GM23248 (cell line): ENCODE measurements around the gene GLT8D2. TPM values are rescaled to one million over a fixed set of nuclear protein-coding genes. Genes with fewer than 3 reads are reported as not detected.

Experiments
- DNase-seq: peaks from one replicate; pipeline ENCODE4 v3.0.0-alpha.2; 2015
- H2AFZ ChIP-seq: fragments of 200-600 bp; sonication (generic); 2 replicates; pipeline ENCODE4 v1.6.1; 2016; ENCODE audit warnings: antibody characterized with exemption
- H3F3A ChIP-seq: fragments of 200-600 bp; sonication (generic); 2 replicates; pipeline ENCODE4 v1.6.1; 2016; ENCODE audit warnings: mild to moderate bottlenecking, antibody characterized with exemption, mixed run types; ENCODE audit not compliant: insufficient read depth
- H3K27ac ChIP-seq: fragments of 200-600 bp; sonication (generic); 2 replicates; pipeline ENCODE4 v1.5.1; 2016; ENCODE audit warnings: mild to moderate bottlenecking
- H3K27me3 ChIP-seq: fragments of 200-600 bp; sonication (generic); replicated peaks from 2 replicates; pipeline ENCODE4 v1.6.1; 2016; ENCODE audit warnings: mild to moderate bottlenecking; ENCODE audit not compliant: insufficient read depth
- H3K36me3 ChIP-seq: fragments of 200-600 bp; sonication (generic); 2 replicates; pipeline ENCODE4 v1.6.1; 2016; ENCODE audit warnings: low read depth, mild to moderate bottlenecking
- H3K4me1 ChIP-seq: fragments of 200-600 bp; sonication (generic); 2 replicates; pipeline ENCODE4 v1.6.1; 2016; ENCODE audit warnings: mild to moderate bottlenecking; ENCODE audit not compliant: insufficient read depth
- H3K4me2 ChIP-seq: fragments of 200-600 bp; sonication (generic); one replicate; pipeline ENCODE4 v1.6.1; 2016; ENCODE audit warnings: mild to moderate bottlenecking; ENCODE audit not compliant: unreplicated experiment
- H3K4me3 ChIP-seq: fragments of 200-600 bp; sonication (generic); 2 replicates; pipeline ENCODE4 v1.5.1; 2016; ENCODE audit warnings: mild to moderate bottlenecking
- H3K79me2 ChIP-seq: fragments of 200-600 bp; sonication (generic); 2 replicates; pipeline ENCODE4 v1.6.1; 2016; ENCODE audit warnings: mild to moderate bottlenecking; ENCODE audit not compliant: insufficient read depth
- H3K9ac ChIP-seq: fragments of 200-600 bp; sonication (generic); 2 replicates; pipeline ENCODE4 v1.6.1; 2016; ENCODE audit warnings: mild to moderate bottlenecking
- H3K9me2 ChIP-seq: fragments of 200-600 bp; sonication (generic); 2 replicates; pipeline ENCODE4 v1.6.1; 2016; ENCODE audit warnings: mixed run types, mild to moderate bottlenecking, moderate library complexity; ENCODE audit not compliant: insufficient read depth
- H3K9me3 ChIP-seq: fragments of 200-600 bp; sonication (generic); one replicate; pipeline ENCODE4 v1.6.1; 2017; ENCODE audit warnings: low read depth
- H4K20me1 ChIP-seq: fragments of 200-600 bp; sonication (generic); 2 replicates; pipeline ENCODE4 v1.6.0; 2016; ENCODE audit not compliant: insufficient read depth
- EZH2 ChIP-seq: fragments of 200-600 bp; sonication (generic); IDR thresholded peaks from 2 replicates; pipeline ENCODE4 v1.6.1; 2018; ENCODE audit warnings: antibody characterized with exemption, mild to moderate bottlenecking; ENCODE audit not compliant: insufficient read depth, poor library complexity, severe bottlenecking
- EZH2phosphoT487 ChIP-seq: fragments of 200-600 bp; sonication (generic); IDR thresholded peaks from 2 replicates; pipeline ENCODE4 v1.6.1; 2018; ENCODE audit warnings: antibody characterized with exemption, moderate library complexity, mild to moderate bottlenecking, low read depth; ENCODE audit not compliant: insufficient read depth
- WGBS, 2 experiments: methylation state at CpG; one replicate each; pipeline ENCODE4 v1.1.6; 2015 to 2017; ENCODE audit warnings: low lambda C conversion rate in 2 of 2, low coverage in 1 of 2; ENCODE audit errors: missing lambda C conversion rate in 2 of 2; 5-methylcytosine and 5-hydroxymethylcytosine counted together
- in situ Hi-C: fragments of 300-500 bp; cut with MboI; formaldehyde crosslinking; loops from 2 replicates; pipeline ENCODE4 v1.15.0; 2020
- polyA plus RNA-seq: library from polyadenylated mRNA; unstranded; fragments of >200 nt; fragmentation: Nextera tagmentation; extraction: Ambion mirVana; gene quantifications from 2 replicates; pipeline ENCODE4 v1.2.1, GENCODE V29; 2016
- total RNA-seq: library from RNA; depleted of rRNA; stranded (reverse); fragments of >200 nt; shearing (Covaris generic); gene quantifications from 2 replicates; pipeline ENCODE4 v1.2.3, GENCODE V29; 2014

Gene GLT8D2
- total and polyA plus RNA-seq, 2 experiments from 2014 or later: 58.6 to 99.2 TPM

DNA sequence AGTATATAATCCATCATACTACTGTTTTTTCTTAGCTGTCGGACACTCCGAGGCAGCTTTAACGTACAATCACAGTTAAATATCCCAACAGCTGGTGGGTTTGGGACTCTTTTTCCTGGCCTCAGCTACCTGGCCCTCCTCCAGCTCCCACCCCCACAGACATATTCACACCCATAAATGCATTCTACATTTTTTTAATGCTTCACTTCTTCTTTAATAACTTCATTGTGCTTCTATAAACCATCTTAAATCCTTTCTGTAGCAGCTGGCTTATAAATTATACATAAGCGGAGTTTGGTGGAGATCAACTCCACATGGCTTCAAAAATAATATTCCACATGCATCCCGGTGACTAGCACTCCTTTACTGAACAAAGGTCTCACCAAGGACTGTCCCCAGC lies 51.0 kb downstream of the GLT8D2 start:
- Histone ChIP-seq H3K9me3 (no peaks in the 10 kb centered on the region), H3K9me2 (no peaks in the 10 kb centered on the region), H3K79me2 (no peaks in the 10 kb centered on the region), H3K36me3 (peaks cover 5% of the 10 kb centered on the region; the same call in 1 of the 2 replicates), H3K27me3 (no peaks in the 10 kb centered on the region), H2AFZ (no peak overlapping the region), H3F3A (peaks cover 2% of the 10 kb centered on the region; the same call in 1 of the 2 replicates), H3K4me3 (no peak overlapping the region), H4K20me1 (no peaks in the 10 kb centered on the region), H3K27ac (no peak overlapping the region), H3K9ac (no peak overlapping the region), H3K4me2 (no peak overlapping the region), H3K4me1 (no peaks in the 10 kb centered on the region)
- DNase-seq: no peak
- in situ Hi-C loops: no loop called here
- WGBS, 2 experiments: 68 to 72% methylated on average over 5 of the region's 5 CpGs
- TF ChIP-seq EZH2phosphoT487 (no peak), EZH2 (no peak)

DNA sequence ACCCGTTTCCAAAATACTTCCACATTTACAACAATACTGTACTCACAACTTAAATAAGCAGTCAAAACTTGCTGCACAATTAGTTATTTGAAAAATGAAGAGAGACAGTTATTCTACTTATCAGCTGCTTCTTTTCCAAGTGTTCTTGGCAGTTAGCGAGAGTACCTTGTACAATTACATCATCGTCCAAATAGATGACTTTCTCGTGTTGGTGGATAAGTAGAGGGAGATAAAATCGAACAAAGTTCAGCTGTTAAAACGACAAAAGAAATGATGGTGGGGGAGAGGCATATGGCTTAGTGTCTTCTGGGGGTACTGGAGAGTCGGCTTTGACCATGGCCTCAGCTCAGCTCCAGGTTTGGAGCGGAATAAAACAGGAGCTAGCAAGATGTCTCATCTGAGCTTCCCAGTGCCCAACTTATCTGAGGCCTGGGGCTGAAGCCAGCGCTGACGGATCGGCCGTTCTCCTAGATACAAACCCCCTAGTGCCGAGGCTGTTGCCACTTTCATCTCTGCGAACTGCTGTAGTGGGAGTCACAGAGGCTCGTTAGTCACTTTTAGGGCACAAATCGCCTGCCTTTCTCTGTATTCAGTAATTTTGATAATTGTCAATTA lies 52.6 kb downstream of the GLT8D2 start:
- no peaks in the 10 kb centered on the region for H3K9me2 ChIP-seq
- no peak overlapping the region for H2AFZ ChIP-seq
- no peaks in the 10 kb centered on the region for H3K4me1 ChIP-seq
- no peak for DNase-seq
- no peaks in the 10 kb centered on the region for H3K27me3 ChIP-seq
- in situ Hi-C loops: no loop called here
- no peak for TF ChIP-seq EZH2phosphoT487
- TF ChIP-seq EZH2: no peak
- H3K4me3 ChIP-seq: no peak overlapping the region
- peaks cover 5% of the 10 kb centered on the region; the same call in 1 of the 2 replicates for H3K36me3 ChIP-seq
- H4K20me1 ChIP-seq: no peaks in the 10 kb centered on the region
- H3K9me3 ChIP-seq: no peaks in the 10 kb centered on the region
- H3F3A ChIP-seq: peaks cover 8% of the 10 kb centered on the region; the same call in 1 of the 2 replicates
- no peak overlapping the region for H3K27ac ChIP-seq
- no peak overlapping the region for H3K4me2 ChIP-seq
- no peak overlapping the region for H3K9ac ChIP-seq
- no peaks in the 10 kb centered on the region for H3K79me2 ChIP-seq
- 87 to 90% methylated on average over 16 of the region's 16 CpGs for WGBS, 2 experiments

DNA sequence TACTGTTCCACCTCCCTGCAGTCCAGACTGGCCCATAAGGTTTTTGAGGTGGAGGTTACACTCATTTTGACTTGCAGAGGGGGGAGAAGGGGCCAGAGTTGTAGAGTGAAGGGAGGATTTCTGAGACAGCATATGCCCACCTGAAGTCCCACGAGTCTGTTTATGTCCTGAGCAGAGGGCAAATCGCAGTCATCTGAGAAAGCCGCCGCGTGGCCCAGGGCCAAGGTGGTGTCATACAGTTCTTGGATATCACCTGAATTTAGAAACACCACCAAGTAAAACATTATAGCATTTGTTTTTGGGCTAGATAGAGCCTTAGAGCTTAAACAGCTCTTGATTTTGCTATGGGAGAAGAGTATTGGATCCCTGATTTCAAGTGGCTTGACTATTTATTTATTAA lies 53.4 kb downstream of the GLT8D2 start:
- Histone ChIP-seq H3K4me1 (no peaks in the 10 kb centered on the region), H3K79me2 (no peaks in the 10 kb centered on the region), H3K36me3 (peaks cover 5% of the 10 kb centered on the region; the same call in 1 of the 2 replicates), H2AFZ (no peak overlapping the region), H4K20me1 (no peaks in the 10 kb centered on the region), H3K27ac (no peak overlapping the region), H3K9ac (no peak overlapping the region), H3K27me3 (no peaks in the 10 kb centered on the region), H3K4me2 (no peak overlapping the region), H3K4me3 (no peak overlapping the region), H3K9me2 (no peaks in the 10 kb centered on the region), H3K9me3 (no peaks in the 10 kb centered on the region), H3F3A (peaks cover 8% of the 10 kb centered on the region; the same call in 1 of the 2 replicates)
- DNase-seq: no peak
- TF ChIP-seq EZH2 (no peak), EZH2phosphoT487 (no peak)
- WGBS, 2 experiments: 87 to 91% methylated on average over 5 of the region's 5 CpGs
- in situ Hi-C loops: no loop called here

DNA sequence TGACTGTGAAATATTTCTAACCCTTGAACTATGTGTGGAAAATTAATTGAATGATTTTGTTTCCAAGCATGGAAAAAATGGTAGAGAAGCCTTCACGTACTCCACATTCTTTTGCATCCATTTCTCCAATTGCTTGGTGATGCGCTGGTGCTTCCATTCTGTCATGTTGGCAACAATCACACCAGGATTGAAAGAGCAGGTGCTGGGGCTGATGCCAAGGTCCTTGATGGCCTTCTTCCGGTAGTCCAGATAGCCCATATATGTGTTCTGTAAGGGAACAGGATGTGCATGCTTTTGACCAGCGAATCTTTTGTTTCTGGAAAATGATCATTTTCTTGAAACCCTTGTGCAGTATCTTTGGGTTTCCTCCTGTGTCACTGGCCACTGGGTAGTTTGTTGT lies 55.8 kb downstream of the GLT8D2 start:
- no peak overlapping the region for H3K9ac ChIP-seq
- no peaks in the 10 kb centered on the region for H3K79me2 ChIP-seq
- WGBS, 2 experiments: 88 to 89% methylated on average over 4 of the region's 4 CpGs
- no peak for TF ChIP-seq EZH2
- TF ChIP-seq EZH2phosphoT487: no peak
- DNase-seq: no peak
- H4K20me1 ChIP-seq: no peaks in the 10 kb centered on the region
- H3K4me3 ChIP-seq: no peak overlapping the region
- in situ Hi-C loops: no loop called here
- no peak overlapping the region for H3K4me2 ChIP-seq
- no peaks in the 10 kb centered on the region for H3K27me3 ChIP-seq
- no peak overlapping the region for H3K27ac ChIP-seq
- H3K9me2 ChIP-seq: no peaks in the 10 kb centered on the region
- peaks cover 16% of the 10 kb centered on the region for H3K36me3 ChIP-seq
- H3F3A ChIP-seq: peaks cover 14% of the 10 kb centered on the region; the same call in 1 of the 2 replicates
- H2AFZ ChIP-seq: no peak overlapping the region
- H3K4me1 ChIP-seq: no peaks in the 10 kb centered on the region
- no peaks in the 10 kb centered on the region for H3K9me3 ChIP-seq

DNA sequence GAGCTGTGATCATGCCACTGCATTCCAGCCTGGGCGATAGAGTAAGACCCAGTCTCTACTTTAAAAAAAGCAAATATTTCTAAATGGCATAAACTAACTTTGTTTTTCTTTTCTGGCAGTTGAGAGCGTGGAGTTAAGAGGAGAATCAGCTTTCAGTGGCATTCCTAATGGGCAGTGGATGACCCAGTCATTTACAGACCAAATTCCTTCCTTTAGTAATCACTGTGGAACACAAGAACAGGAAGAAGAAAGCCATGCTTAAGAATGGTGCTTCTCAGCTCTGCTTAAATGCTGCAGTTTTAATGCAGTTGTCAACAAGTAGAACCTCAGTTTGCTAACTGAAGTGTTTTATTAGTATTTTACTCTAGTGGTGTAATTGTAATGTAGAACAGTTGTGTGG lies 63.2 kb downstream of the GLT8D2 start:
- TF ChIP-seq EZH2 (no peak), EZH2phosphoT487 (no peak)
- peaks cover 29% of the 10 kb centered on the region for H3F3A ChIP-seq
- H3K27me3 ChIP-seq: no peaks in the 10 kb centered on the region
- H3K9me2 ChIP-seq: no peaks in the 10 kb centered on the region
- no peaks in the 10 kb centered on the region for H4K20me1 ChIP-seq
- in situ Hi-C loops: no loop called here
- no peak overlapping the region for H3K4me3 ChIP-seq
- DNase-seq: peak; percentile 75
- peaks cover 7% of the 10 kb centered on the region for H3K4me1 ChIP-seq
- H3K4me2 ChIP-seq: no peak overlapping the region
- H3K79me2 ChIP-seq: peaks cover 19% of the 10 kb centered on the region
- H3K9ac ChIP-seq: no peak overlapping the region
- H3K9me3 ChIP-seq: no peaks in the 10 kb centered on the region
- WGBS, 2 experiments: 78 to 79% methylated on average over 2 of the region's 2 CpGs
- H2AFZ ChIP-seq: no peak overlapping the region
- peak overlapping the region; percentile 58 for H3K27ac ChIP-seq
- peaks cover 78% of the 10 kb centered on the region for H3K36me3 ChIP-seq
